Osteoblast (primary cell): ENCODE results near the gene OCSTAMP. TPM values are rescaled to one million over a fixed set of nuclear protein-coding genes. Genes with fewer than 3 reads are reported as not detected.

Experiments used
- DNase-seq: peaks from one replicate; pipeline ENCODE4 v3.0.0; 2011; ENCODE audit warnings: low spot score, mixed read lengths; ENCODE audit not compliant: insufficient read length; ENCODE audit errors: missing footprints
- H2AFZ ChIP-seq: 2 replicates; pipeline ENCODE4 v1.6.0; 2011; ENCODE audit warnings: mild to moderate bottlenecking, low read length
- H3K27ac ChIP-seq: 2 replicates; pipeline ENCODE4 v1.5.1; 2011; ENCODE audit warnings: mild to moderate bottlenecking, low read depth, low read length, moderate library complexity
- H3K27me3 ChIP-seq: 2 replicates; pipeline ENCODE4 v1.6.0; 2012; ENCODE audit warnings: mild to moderate bottlenecking, control low read depth, inconsistent platforms, low read length, moderate library complexity; ENCODE audit not compliant: insufficient read depth
- H3K36me3 ChIP-seq: 2 replicates; pipeline ENCODE4 v1.5.1; 2011; ENCODE audit warnings: mild to moderate bottlenecking, low read length, control low read depth, moderate library complexity; ENCODE audit not compliant: insufficient read depth
- H3K4me1 ChIP-seq: 2 replicates; pipeline ENCODE4 v1.5.1; 2011; ENCODE audit warnings: mild to moderate bottlenecking, low read length, control low read depth, moderate library complexity; ENCODE audit not compliant: insufficient read depth
- H3K4me2 ChIP-seq: 2 replicates; pipeline ENCODE4 v1.6.0; 2011; ENCODE audit warnings: mild to moderate bottlenecking, low read length; ENCODE audit not compliant: insufficient read depth
- H3K4me3 ChIP-seq: fragments of 200-600 bp; sonication (generic); 3 replicates; pipeline ENCODE4 v1.5.1; 2012; ENCODE audit warnings: mild to moderate bottlenecking, low read length, inconsistent platforms; ENCODE audit not compliant: insufficient read depth
- H3K79me2 ChIP-seq: 2 replicates; pipeline ENCODE4 v1.6.0; 2012; ENCODE audit warnings: mild to moderate bottlenecking, low read length, control low read depth, inconsistent platforms; ENCODE audit not compliant: insufficient read depth
- H3K9me3 ChIP-seq: 2 replicates; pipeline ENCODE4 v1.5.1; 2011; ENCODE audit warnings: low read depth, low read length, control low read depth
- H4K20me1 ChIP-seq: 2 replicates; pipeline ENCODE4 v1.6.0; 2012; ENCODE audit warnings: mild to moderate bottlenecking, low read length, control low read depth; ENCODE audit not compliant: insufficient read depth
- CTCF ChIP-seq: IDR thresholded peaks from 2 replicates; pipeline ENCODE4 v1.5.1; 2011; ENCODE audit warnings: mild to moderate bottlenecking, low read depth, low read length, moderate library complexity; ENCODE audit errors: extremely low read depth
- total RNA-seq: library from RNA; depleted of rRNA; stranded (reverse); fragments of >200 nt; gene quantifications from 2 replicates; pipeline ENCODE4 v1.2.3, GENCODE V29; 2012

The OCSTAMP gene
- total RNA-seq, 1 donor, result not detected

GRCh38 chr20:46549188-46549972 is 1.1 kb downstream of the OCSTAMP start:
- H3K27ac ChIP-seq, result no peak overlapping the region
- TF ChIP-seq CTCF, result no peak
- peaks cover 4% of the 10 kb centered on the region for H3K27me3 ChIP-seq
- no peak for DNase-seq
- H4K20me1 ChIP-seq, result no peaks in the 10 kb centered on the region
- no peaks in the 10 kb centered on the region for H3K36me3 ChIP-seq
- peaks cover 3% of the 10 kb centered on the region for H3K4me1 ChIP-seq
- H2AFZ ChIP-seq, result no peak overlapping the region
- H3K9me3 ChIP-seq, result no peaks in the 10 kb centered on the region
- H3K4me2 ChIP-seq, result no peak overlapping the region
- no peak overlapping the region for H3K4me3 ChIP-seq
- H3K79me2 ChIP-seq, result no peaks in the 10 kb centered on the region

- Histone ChIP-seq H3K4me2 (no peak overlapping the region), H3K79me2 (no peaks in the 10 kb centered on the region), H3K36me3 (no peaks in the 10 kb centered on the region), H3K27me3 (peaks cover 4% of the 10 kb centered on the region), H3K27ac (no peak overlapping the region), H3K4me3 (no peak overlapping the region), H3K4me1 (peaks cover 3% of the 10 kb centered on the region), H3K9me3 (no peaks in the 10 kb centered on the region), H2AFZ (no peak overlapping the region), H4K20me1 (no peaks in the 10 kb centered on the region)
- no peak for DNase-seq
- no peak for TF ChIP-seq CTCF
These were observed 1.8 kb downstream of the OCSTAMP start for GRCh38 chr20:46548688-46549087.

- no peak overlapping the region for H2AFZ ChIP-seq
- H3K36me3 ChIP-seq, result no peaks in the 10 kb centered on the region
- H3K4me2 ChIP-seq, result no peak overlapping the region
- H3K4me1 ChIP-seq, result peaks cover 3% of the 10 kb centered on the region
- no peak overlapping the region for H3K27ac ChIP-seq
- no peaks in the 10 kb centered on the region for H4K20me1 ChIP-seq
- H3K27me3 ChIP-seq, result peaks cover 4% of the 10 kb centered on the region
- no peaks in the 10 kb centered on the region for H3K79me2 ChIP-seq
- no peaks in the 10 kb centered on the region for H3K9me3 ChIP-seq
- TF ChIP-seq CTCF, result no peak
- DNase-seq, result no peak
- no peak overlapping the region for H3K4me3 ChIP-seq
These were observed 2.5 kb downstream of the OCSTAMP start for GRCh38 chr20:46547995-46548394.

GRCh38 chr20:46546936-46547335 is 3.5 kb downstream of the OCSTAMP start:
- DNase-seq, result no peak
- Histone ChIP-seq H3K27me3 (peaks cover 4% of the 10 kb centered on the region), H3K4me3 (no peak overlapping the region), H3K27ac (no peak overlapping the region), H2AFZ (no peak overlapping the region), H4K20me1 (no peaks in the 10 kb centered on the region), H3K4me1 (peaks cover 3% of the 10 kb centered on the region), H3K79me2 (no peaks in the 10 kb centered on the region), H3K36me3 (no peaks in the 10 kb centered on the region), H3K4me2 (no peak overlapping the region), H3K9me3 (no peaks in the 10 kb centered on the region)
- no peak for TF ChIP-seq CTCF
